HepG2 (cell line): ENCODE results near the gene DYNC1LI1. TPM values are rescaled to one million over a fixed set of nuclear protein-coding genes. Genes with fewer than 3 reads are reported as not detected.
A peak's percentile ranks its signal among the peaks of the same experiment; 100 is the strongest.

Source experiments
- AHR ChIP-seq: IDR thresholded peaks from 2 replicates; pipeline ENCODE4 v1.6.1; 2018; ENCODE audit warnings: missing genetic modification reagents, missing compliant biosample characterization
- ATF5 ChIP-seq: sonication (generic); formaldehyde crosslinking; IDR thresholded peaks from 2 replicates; pipeline ENCODE4 v1.4.0; 2020; ENCODE audit warnings: mild to moderate bottlenecking, low read depth, missing genetic modification reagents
- ELF1 ChIP-seq: sonication (generic); formaldehyde crosslinking; IDR thresholded peaks from 2 replicates; pipeline ENCODE4 v1.4.0; 2020; ENCODE audit warnings: missing genetic modification reagents
- EP300 ChIP-seq, 3 experiments: sonication (generic) in 1 of 3; formaldehyde crosslinking in 1 of 3; IDR thresholded peaks; 2 replicates each; pipeline versions ENCODE4 v1.5.1 to v1.6.1; 2011 to 2020; ENCODE audit warnings: low read depth in 2 of 3, low read length in 2 of 3, borderline replicate concordance in 1 of 3, improper control_type of control experiment in 1 of 3, mild to moderate bottlenecking in 1 of 3, missing genetic modification reagents in 1 of 3, moderate library complexity in 1 of 3
- FLYWCH1 ChIP-seq: sonication (generic); formaldehyde crosslinking; IDR thresholded peaks from 2 replicates; pipeline ENCODE4 v1.8.1; 2023; ENCODE audit warnings: mild to moderate bottlenecking, missing genetic modification reagents
- FUBP1 ChIP-seq: sonication (generic); formaldehyde crosslinking; IDR thresholded peaks from 2 replicates; pipeline ENCODE4 v1.5.1; 2020; ENCODE audit warnings: missing genetic modification reagents, mild to moderate bottlenecking, borderline replicate concordance
- HNF1A ChIP-seq, 2 experiments: sonication (generic) in 1 of 2; formaldehyde crosslinking in 1 of 2; IDR thresholded peaks; 2 replicates each; pipeline versions ENCODE4 v1.4.0 to v1.6.1; 2016 to 2020; ENCODE audit warnings: borderline replicate concordance in 1 of 2, low read depth in 1 of 2, mild to moderate bottlenecking in 1 of 2, missing genetic modification reagents in 1 of 2
- JUND ChIP-seq: sonication (generic); formaldehyde crosslinking; IDR thresholded peaks from 2 replicates; pipeline ENCODE4 v1.8.0; 2022; ENCODE audit warnings: mild to moderate bottlenecking, missing genetic modification reagents
- KAT8 ChIP-seq: IDR thresholded peaks from 2 replicates; pipeline ENCODE4 v1.6.1; 2016; ENCODE audit warnings: missing genetic modification reagents, missing compliant biosample characterization
- RARG ChIP-seq: sonication (generic); formaldehyde crosslinking; IDR thresholded peaks from 2 replicates; pipeline ENCODE4 v1.4.0; 2020; ENCODE audit warnings: low read depth, mild to moderate bottlenecking, missing genetic modification reagents
- TFE3 ChIP-seq: IDR thresholded peaks from 2 replicates; pipeline ENCODE4 v1.6.1; 2016
- ZFP91 ChIP-seq: sonication (generic); formaldehyde crosslinking; IDR thresholded peaks from 2 replicates; pipeline ENCODE4 v1.9.0; 2022; ENCODE audit warnings: missing genetic modification reagents, mild to moderate bottlenecking, borderline replicate concordance
- ZNF253 ChIP-seq: sonication (generic); formaldehyde crosslinking; IDR thresholded peaks from 2 replicates; pipeline ENCODE4 v1.8.0; 2022; ENCODE audit warnings: mild to moderate bottlenecking, missing genetic modification reagents, borderline replicate concordance
- ZNF660 ChIP-seq: sonication (generic); formaldehyde crosslinking; IDR thresholded peaks from 2 replicates; pipeline ENCODE4 v1.5.1; 2020; ENCODE audit warnings: mild to moderate bottlenecking, low read depth, missing genetic modification reagents, borderline replicate concordance
- ZNF878 ChIP-seq: sonication (generic); formaldehyde crosslinking; IDR thresholded peaks from 2 replicates; pipeline ENCODE4 v1.8.1; 2023; ENCODE audit warnings: mild to moderate bottlenecking, missing genetic modification reagents, moderate library complexity
- polyA plus RNA-seq, 8 experiments: library from polyadenylated mRNA; depleted of rRNA in 3 of 8; stranded (reverse) in 7 of 8; unstranded in 1 of 8; fragments of >200 nt; fragmentation: Illumina TruSeq in 4 of 8; extraction: Trizol in 4 of 8; gene quantifications; 2 replicates each; pipeline versions ENCODE4 v1.2.1 to v1.2.3, GENCODE V29; 2011 to 2016; ENCODE audit warnings: low read depth in 4 of 8, missing spikeins in 1 of 8, mixed read lengths in 1 of 8; ENCODE audit not compliant: insufficient read depth in 1 of 8
- total RNA-seq, 5 experiments: library from RNA; depleted of rRNA; stranded (reverse); fragments of >200 nt; fragmentation: Illumina TruSeq; extraction: Trizol; gene quantifications; 2 replicates each; pipeline ENCODE4 v1.2.3, GENCODE V29; 2016; ENCODE audit warnings: low read depth in 1 of 5

Gene DYNC1LI1
- total and polyA plus RNA-seq, 2 of the 13 experiments (the other 11 are each of a cell fraction or from before 2014, with no cell fraction given) = 13.4 to 37.1 TPM

- TF ChIP-seq ZNF878 (CRISPR knock-in tag) (no peak), TFE3 (CRISPR knock-in tag) (no peak), HNF1A (IDR thresholded peaks at IDR 0.05; ENCODE audit: low read depth) (no peak), HNF1A (CRISPR knock-in tag; IDR thresholded peaks at IDR 0.05; ENCODE audit: borderline replicate concordance) (no peak; the same call in none of the 2 replicates), JUND (no peak), ZNF253 (CRISPR knock-in tag) (no peak), RARG (CRISPR knock-in tag) (no peak), ZFP91 (peak; percentile 53), ELF1 (peak; percentile 82), AHR (CRISPR knock-in tag) (no peak), ATF5 (CRISPR knock-in tag) (no peak), KAT8 (CRISPR knock-in tag) (peak; percentile 70), FUBP1 (CRISPR knock-in tag) (no peak), ZNF660 (CRISPR knock-in tag) (no peak), EP300 (IDR thresholded peaks at IDR 0.05; ENCODE audit: low read depth in 2 of 2, low read length in 2 of 2) (no peak), EP300 (CRISPR knock-in tag; IDR thresholded peaks at IDR 0.05; ENCODE audit: borderline replicate concordance) (no peak), FLYWCH1 (CRISPR knock-in tag) (no peak)
Observed at GRCh38 chr3:32570421-32571191, at the start of gene DYNC1LI1 (continued).
